HEK293 (cell line): Measurements from ENCODE around the gene OR5B12.

Experiments used
- CTCF ChIA-PET: fragments of 350-600 bp; formaldehyde crosslinking; extraction: SDS; loops from one replicate; lab custom pipeline; 2021; ENCODE audit warnings: antibody characterized with exemption; lab: Yijun Ruan, JAX
- POLR2A ChIA-PET: fragments of 300-600 bp; formaldehyde crosslinking; extraction: SDS; loops from one replicate; lab custom pipeline; 2020; ENCODE audit warnings: antibody characterized with exemption, inconsistent platforms; lab: Yijun Ruan, JAX
- H3K27ac ChIP-seq: fragments of 200-500 bp; sonication (Bioruptor generic); 2 replicates; pipeline ENCODE4 v1.5.1; 2014; ENCODE audit warnings: low read depth, low read length, control low read depth, inconsistent platforms; ENCODE audit errors: extremely low read depth
- H3K36me3 ChIP-seq, 2 experiments: fragments of 200-500 bp in 1 of 2; sonication (Bioruptor generic) in 1 of 2; 1 replicate in 1 of 2; 2 replicates in 1 of 2; pipeline ENCODE4 v1.5.1; 2014 to 2017; ENCODE audit warnings: inconsistent platforms in 2 of 2, low read length in 2 of 2; ENCODE audit not compliant: control insufficient read depth in 2 of 2, insufficient read depth in 1 of 2
- H3K4me1 ChIP-seq: fragments of 200-500 bp; sonication (Bioruptor generic); 2 replicates; pipeline ENCODE4 v1.5.1; 2014; ENCODE audit warnings: mild to moderate bottlenecking, low read length, inconsistent platforms; ENCODE audit not compliant: control insufficient read depth, insufficient read depth
- H3K4me3 ChIP-seq: 2 replicates; pipeline ENCODE4 v1.5.1; 2011; ENCODE audit warnings: low read depth, mild to moderate bottlenecking, control low read depth, low read length, moderate library complexity
- H3K9me3 ChIP-seq: fragments of 200-500 bp; sonication (Bioruptor generic); 2 replicates; pipeline ENCODE4 v1.5.1; 2014; ENCODE audit warnings: low read depth, low read length, inconsistent platforms; ENCODE audit not compliant: control insufficient read depth, insufficient read depth
- BCL11B ChIP-seq: fragments of 450-650 bp; formaldehyde crosslinking; IDR thresholded peaks from 2 replicates; pipeline ENCODE4 v1.5.1; 2016; ENCODE audit warnings: low read depth, missing biosample characterization, missing genetic modification characterization
- CTCF ChIP-seq: fragments of 450-650 bp; formaldehyde crosslinking; IDR thresholded peaks from 2 replicates; pipeline ENCODE4 v1.5.1; 2016; ENCODE audit warnings: missing biosample characterization, missing genetic modification characterization
- OSR2 ChIP-seq: fragments of 450-650 bp; formaldehyde crosslinking; IDR thresholded peaks from 2 replicates; pipeline ENCODE4 v1.5.1; 2016; ENCODE audit warnings: missing biosample characterization, missing genetic modification characterization
- REST ChIP-seq: fragments of 450-650 bp; formaldehyde crosslinking; IDR thresholded peaks from 2 replicates; pipeline ENCODE4 v1.5.1; 2016; ENCODE audit warnings: missing biosample characterization, missing genetic modification characterization
- SETDB1 ChIP-seq: IDR thresholded peaks from one replicate; pipeline ENCODE4 v1.6.1; 2017; ENCODE audit warnings: mild to moderate bottlenecking, low read length, moderate library complexity, mixed read lengths; ENCODE audit not compliant: insufficient read length
- SP7 ChIP-seq: fragments of 450-650 bp; formaldehyde crosslinking; IDR thresholded peaks from 2 replicates; pipeline ENCODE4 v1.5.1; 2016; ENCODE audit warnings: missing biosample characterization, missing genetic modification characterization
- ZBTB26 ChIP-seq: fragments of 450-650 bp; formaldehyde crosslinking; optimal IDR thresholded peaks from 2 replicates; pipeline ENCODE3; 2016; ENCODE audit warnings: missing biosample characterization, mild to moderate bottlenecking, missing genetic modification characterization
- ZBTB48 ChIP-seq: fragments of 450-650 bp; formaldehyde crosslinking; IDR thresholded peaks from 2 replicates; pipeline ENCODE4 v1.5.1; 2016; ENCODE audit warnings: missing biosample characterization, missing genetic modification characterization
- ZBTB8A ChIP-seq: fragments of 450-650 bp; formaldehyde crosslinking; IDR thresholded peaks from 2 replicates; pipeline ENCODE4 v1.5.1; 2016; ENCODE audit warnings: missing biosample characterization, missing genetic modification characterization
- ZNF114 ChIP-seq: fragments of 450-650 bp; formaldehyde crosslinking; IDR thresholded peaks from 2 replicates; pipeline ENCODE4 v1.5.0; 2017; ENCODE audit warnings: missing biosample characterization, missing genetic modification characterization
- ZNF169 ChIP-seq: fragments of 450-650 bp; formaldehyde crosslinking; IDR thresholded peaks from 2 replicates; pipeline ENCODE4 v1.5.1; 2016; ENCODE audit warnings: missing biosample characterization, missing genetic modification characterization
- ZNF19 ChIP-seq: fragments of 450-650 bp; formaldehyde crosslinking; IDR thresholded peaks from 2 replicates; pipeline ENCODE4; 2016; ENCODE audit warnings: missing biosample characterization, missing genetic modification characterization, low read depth
- ZNF223 ChIP-seq: fragments of 450-650 bp; formaldehyde crosslinking; IDR thresholded peaks from 2 replicates; pipeline ENCODE4 v1.5.1; 2016; ENCODE audit warnings: missing biosample characterization, missing genetic modification characterization
- ZNF366 ChIP-seq: fragments of 450-650 bp; formaldehyde crosslinking; conservative IDR thresholded peaks from 2 replicates; pipeline ENCODE4 v1.5.1; 2016; ENCODE audit warnings: missing biosample characterization, missing genetic modification characterization
- ZNF37A ChIP-seq: fragments of 450-650 bp; IDR thresholded peaks from 2 replicates; pipeline ENCODE4 v1.5.1; 2018; ENCODE audit warnings: missing biosample characterization, missing genetic modification characterization
- ZNF449 ChIP-seq: fragments of 450-650 bp; formaldehyde crosslinking; IDR thresholded peaks from 2 replicates; pipeline ENCODE4 v1.5.1; 2017; ENCODE audit warnings: missing biosample characterization, mild to moderate bottlenecking, missing genetic modification characterization, moderate library complexity
- ZNF530 ChIP-seq: fragments of 450-650 bp; formaldehyde crosslinking; IDR thresholded peaks from 2 replicates; pipeline ENCODE4 v1.5.1; 2016; ENCODE audit warnings: low read depth, missing biosample characterization, missing genetic modification characterization
- ZNF623 ChIP-seq: fragments of 450-650 bp; formaldehyde crosslinking; IDR thresholded peaks from 2 replicates; pipeline ENCODE4 v1.5.1; 2016; ENCODE audit warnings: missing biosample characterization, missing genetic modification characterization
- ZNF624 ChIP-seq: fragments of 450-650 bp; formaldehyde crosslinking; IDR thresholded peaks from 2 replicates; pipeline ENCODE4 v1.5.1; 2017; ENCODE audit warnings: missing biosample characterization, missing genetic modification characterization
- ZNF677 ChIP-seq: fragments of 450-650 bp; IDR thresholded peaks from 2 replicates; pipeline ENCODE4 v1.5.0; 2018; ENCODE audit warnings: missing biosample characterization, mild to moderate bottlenecking, missing genetic modification characterization, moderate library complexity
- ZNF692 ChIP-seq: fragments of 450-650 bp; formaldehyde crosslinking; IDR thresholded peaks from 2 replicates; pipeline ENCODE4 v1.5.1; 2016; ENCODE audit warnings: missing biosample characterization, missing genetic modification characterization
- ZNF701 ChIP-seq: fragments of 450-650 bp; formaldehyde crosslinking; IDR thresholded peaks from 2 replicates; pipeline ENCODE4 v1.5.1; 2016; ENCODE audit warnings: missing biosample characterization, missing genetic modification characterization
- ZNF707 ChIP-seq: fragments of 450-650 bp; formaldehyde crosslinking; IDR thresholded peaks from 2 replicates; pipeline ENCODE4 v1.5.1; 2016; ENCODE audit warnings: missing biosample characterization, missing genetic modification characterization
- ZNF76 ChIP-seq: fragments of 450-650 bp; formaldehyde crosslinking; IDR thresholded peaks from 2 replicates; pipeline ENCODE4; 2016; ENCODE audit warnings: low read depth, missing biosample characterization, missing genetic modification characterization, borderline replicate concordance
- ZNF777 ChIP-seq: fragments of 450-650 bp; formaldehyde crosslinking; IDR thresholded peaks from 2 replicates; pipeline ENCODE4 v1.5.1; 2017; ENCODE audit warnings: missing biosample characterization, missing genetic modification characterization, borderline replicate concordance
- ZNF792 ChIP-seq: fragments of 450-650 bp; formaldehyde crosslinking; IDR thresholded peaks from 2 replicates; pipeline ENCODE4 v1.5.1; 2016; ENCODE audit warnings: missing biosample characterization, missing genetic modification characterization
- ZSCAN4 ChIP-seq: fragments of 450-650 bp; formaldehyde crosslinking; IDR thresholded peaks from 2 replicates; pipeline ENCODE4 v1.5.1; 2017; ENCODE audit warnings: missing biosample characterization, missing genetic modification characterization

OR5B12 gene

GRCh38 chr11:58465690-58466089 is 23.7 kb upstream of the OR5B12 start:
- POLR2A ChIA-PET, result no interaction called here
- CTCF ChIA-PET, result no interaction called here
- Histone ChIP-seq H3K4me3 (no peak overlapping the region), H3K36me3 (no peaks in the 10 kb centered on the region), H3K9me3 (no peaks in the 10 kb centered on the region), H3K4me1 (no peaks in the 10 kb centered on the region), H3K27ac (no peak overlapping the region)
- TF ChIP-seq ZNF37A (tag by site-specific recombination) (no peak), ZNF707 (tag by site-specific recombination) (no peak), ZNF223 (tag by site-specific recombination) (no peak), ZNF692 (tag by site-specific recombination) (no peak), ZNF624 (tag by site-specific recombination) (no peak), ZNF114 (tag by site-specific recombination) (no peak), ZBTB8A (tag by site-specific recombination) (no peak), ZNF623 (tag by site-specific recombination) (no peak), ZNF792 (tag by site-specific recombination) (no peak), BCL11B (tag by site-specific recombination) (no peak), ZNF677 (tag by site-specific recombination) (no peak), ZNF366 (no peak), OSR2 (tag by site-specific recombination) (no peak), ZNF777 (tag by site-specific recombination) (no peak)

- H3K9me3 ChIP-seq, result no peaks in the 10 kb centered on the region
- H3K27ac ChIP-seq, result no peak overlapping the region
- H3K4me3 ChIP-seq, result no peak overlapping the region
- CTCF ChIA-PET, result interaction anchor here (0.7 kb wide), 1 partner anchor 378 kb away, joined by 4 read pairs; no protein-coding TSS in a partner anchor
- POLR2A ChIA-PET, result no interaction called here
- no peaks in the 10 kb centered on the region for H3K36me3 ChIP-seq
- no peaks in the 10 kb centered on the region for H3K4me1 ChIP-seq
- TF ChIP-seq SETDB1 (no peak), REST (no peak), ZSCAN4 (tag by site-specific recombination) (no peak), ZNF701 (no peak), ZBTB26 (tag by site-specific recombination) (no peak), ZBTB48 (tag by site-specific recombination) (no peak), CTCF (tag by site-specific recombination) (no peak), ZNF449 (tag by site-specific recombination) (no peak), ZNF169 (tag by site-specific recombination) (no peak), ZNF530 (tag by site-specific recombination) (no peak), SP7 (no peak), ZNF76 (tag by site-specific recombination) (no peak), ZNF19 (no peak)
Observed at GRCh38 chr11:58451585-58451984, 9.5 kb upstream of the OR5B12 start.
